ENCODE results near the gene LRRC47. TPM values are rescaled to one million over a fixed set of nuclear protein-coding genes. Genes with fewer than 3 reads are reported as not detected.
A peak's percentile ranks its signal among the peaks of the same experiment; 100 is the strongest.

The LRRC47 gene
- total RNA-seq, 1 experiment from 2014 or later, result 65.1 TPM

- H2BK120ac ChIP-seq (ENCODE audit: low read depth, low read length, poor library complexity, severe bottlenecking), result no peak overlapping the region
- no peak overlapping the region for H4K91ac ChIP-seq (ENCODE audit: insufficient read length, low read depth, low read length)
- no peak overlapping the region for H2BK15ac ChIP-seq (ENCODE audit: low read depth, low read length)
- no peak overlapping the region for H4K8ac ChIP-seq (replicated peaks; ENCODE audit: insufficient read length, low read depth, low read length)
- whole genome bisulfite sequencing (ENCODE audit: extremely low coverage, insufficient read length, low lambda C conversion rate), result no CpG with 5 or more reads among the region's 21 CpGs
- H3K23ac ChIP-seq (ENCODE audit: insufficient read length, low read depth, low read length), result no peak overlapping the region
- no peak overlapping the region for H2BK12ac ChIP-seq (ENCODE audit: insufficient read length, low read depth, low read length)
- H3T11ph ChIP-seq (ENCODE audit: low read length), result no peak overlapping the region
- no peak overlapping the region for H3K9ac ChIP-seq (ENCODE audit: extremely low read depth, insufficient read length, low read length)
- H4K5ac ChIP-seq (ENCODE audit: insufficient read length, low read depth, low read length), result no peak overlapping the region
- peaks cover 11% of the 10 kb centered on the region for H3K23me2 ChIP-seq (ENCODE audit: insufficient read length, low read depth, low read length, poor library complexity, severe bottlenecking)
- H3K14ac ChIP-seq (ENCODE audit: insufficient read depth, low read length), result no peak overlapping the region; the same call in 1 of the 2 replicates
- H3K9me3 ChIP-seq (ENCODE audit: control insufficient read depth, low read depth, low read length), result no peaks in the 10 kb centered on the region
- no peaks in the 10 kb centered on the region for H4K20me1 ChIP-seq (ENCODE audit: control insufficient read depth, insufficient read depth, insufficient read length)
- H2AK5ac ChIP-seq (ENCODE audit: insufficient read length, low read length), result no peak overlapping the region
- H3K18ac ChIP-seq (ENCODE audit: insufficient read length, low read depth, low read length), result no peak overlapping the region
- no peak overlapping the region for H3K56ac ChIP-seq (ENCODE audit: insufficient read length, low read depth, low read length)
- H2AFZ ChIP-seq (ENCODE audit: low read length), result no peak overlapping the region
- no peak for TF ChIP-seq CTCF (conservative IDR thresholded peaks at IDR 0.05)
- Mint-ChIP-seq H3K27me3 (ENCODE audit: low read depth) (peaks cover 5% of the 10 kb centered on the region), H3K36me3 (ENCODE audit: insufficient read depth in 1 of 3, low read depth in 3 of 3) (peaks cover 19 to 25% (median 24%) of the 10 kb centered on the region in 3 experiments), H3K9me3 (no peaks in the 10 kb centered on the region), H3K4me1 (peaks cover 10 to 23% of the 10 kb centered on the region in 2 experiments), H3K4me3 (peak overlapping the region in 1 of 2 experiments; percentile 42; a peak in 1 of 5 replicates), H3K27ac (no peak overlapping the region; a peak in 1 of 7 replicates)
- no peaks in the 10 kb centered on the region for H3K27me3 ChIP-seq (ENCODE audit: insufficient read depth, low read length)
- no peak overlapping the region for H3K27ac ChIP-seq (ENCODE audit: insufficient read length, low read depth, low read length)
- H3K4me1 ChIP-seq (ENCODE audit: insufficient read depth, low read length), result no peaks in the 10 kb centered on the region; the same call in 1 of the 2 replicates
- H3K79me2 ChIP-seq (ENCODE audit: insufficient read depth, low read length), result no peaks in the 10 kb centered on the region
- no peaks in the 10 kb centered on the region for H3K79me1 ChIP-seq (ENCODE audit: insufficient read depth, low read depth, low read length, poor library complexity, severe bottlenecking)
- H2BK20ac ChIP-seq (ENCODE audit: low read depth, low read length, poor library complexity, severe bottlenecking), result no peak overlapping the region
- H3K4ac ChIP-seq (ENCODE audit: low read depth, low read length), result no peak overlapping the region
- H2BK5ac ChIP-seq (ENCODE audit: insufficient read length, low read length), result no peak overlapping the region
- no peak for DNase-seq
- H3K4me2 ChIP-seq (ENCODE audit: insufficient read depth, insufficient read length, low read length), result no peak overlapping the region
Measured at GRCh38 chr1:3776231-3776961, 19.9 kb downstream of the LRRC47 start.
